ENCODE data around the gene ARRB2. TPM values are rescaled to one million over a fixed set of nuclear protein-coding genes. Genes with fewer than 3 reads are reported as not detected.

Gene ARRB2
- total and polyA plus RNA-seq, 4 experiments from 2014 or later: 54.5 to 341 (median 198) TPM

- intact Hi-C loops (cut with micrococcal nuclease): no loop called here
- no peaks in the 10 kb centered on the region for H3K27me3 ChIP-seq (ENCODE audit: insufficient read depth, low read length)
- no peaks in the 10 kb centered on the region for H3K9me3 ChIP-seq (ENCODE audit: control insufficient read depth in 1 of 2, low read length in 2 of 2)
- Mint-ChIP-seq H3K4me1 (peaks cover 10 to 22% (median 13%) of the 10 kb centered on the region in 4 donors), H3K36me3 (no peaks in the 10 kb centered on the region), H3K27me3 (peaks cover 1 to 6% of the 10 kb centered on the region in 2 donors), H3K9me3 (no peaks in the 10 kb centered on the region), H3K4me3 (peak overlapping the region in 7 of 8 donors; percentile 83 to 90 (median 87)), H3K27ac (peak overlapping the region in 5 of 7 donors; percentile 74 to 90 (median 87))
- no peak overlapping the region for H3K27ac ChIP-seq (ENCODE audit: low read depth, low read length)
- H3K4me3 ChIP-seq (ENCODE audit: low read length in 2 of 2): no peak overlapping the region
- CTCF ChIA-PET (ENCODE audit: partially characterized antibody): no interaction called here
- no peak for DNase-seq
- POLR2A ChIA-PET (ENCODE audit: partially characterized antibody): interaction anchor here (1.5 kb wide), 1 partner anchor 49 kb away, joined by 4 read pairs; no protein-coding TSS in a partner anchor
- peaks cover 19% of the 10 kb centered on the region for H3K4me1 ChIP-seq (ENCODE audit: insufficient read depth, low read length)
- H3K36me3 ChIP-seq (ENCODE audit: insufficient read depth, low read length): no peaks in the 10 kb centered on the region
These were observed 30.2 kb downstream of the ARRB2 start for GRCh38 chr17:4740584-4740983.

- intact Hi-C loops (cut with micrococcal nuclease): no loop called here
- Histone ChIP-seq H3K27ac (ENCODE audit: low read depth, low read length) (no peak overlapping the region), H3K27me3 (ENCODE audit: insufficient read depth, low read length) (no peaks in the 10 kb centered on the region), H3K4me1 (ENCODE audit: insufficient read depth, low read length) (peaks cover 19% of the 10 kb centered on the region), H3K4me3 (ENCODE audit: low read length in 2 of 2) (no peak overlapping the region), H3K9me3 (ENCODE audit: control insufficient read depth in 1 of 2, low read length in 2 of 2) (no peaks in the 10 kb centered on the region), H3K36me3 (ENCODE audit: insufficient read depth, low read length) (no peaks in the 10 kb centered on the region)
- Mint-ChIP-seq H3K4me3 (peak overlapping the region in 6 of 8 donors; percentile 13 to 59 (median 47)), H3K4me1 (peaks cover 10 to 22% (median 13%) of the 10 kb centered on the region in 4 donors), H3K36me3 (no peaks in the 10 kb centered on the region), H3K27ac (peak overlapping the region in 3 of 7 donors; percentile 29 to 69 (median 52)), H3K27me3 (peaks cover 1 to 6% of the 10 kb centered on the region in 2 donors), H3K9me3 (no peaks in the 10 kb centered on the region)
- no peak for DNase-seq
- POLR2A ChIA-PET (ENCODE audit: partially characterized antibody): interaction anchor here (0.9 to 1.5 kb wide), 2 partner anchors 47 to 48 kb away, joined by 3 to 4 read pairs; partner anchors contain the start of gene GLTPD2
- CTCF ChIA-PET (ENCODE audit: partially characterized antibody): no interaction called here
These were observed 31.1 kb downstream of the ARRB2 start for GRCh38 chr17:4741544-4741943.

- Histone ChIP-seq H3K27ac (ENCODE audit: low read depth, low read length) (no peak overlapping the region), H3K27me3 (ENCODE audit: insufficient read depth, low read length) (no peaks in the 10 kb centered on the region), H3K4me1 (ENCODE audit: insufficient read depth, low read length) (peaks cover 20% of the 10 kb centered on the region), H3K36me3 (ENCODE audit: insufficient read depth, low read length) (no peaks in the 10 kb centered on the region), H3K9me3 (ENCODE audit: control insufficient read depth in 1 of 2, low read length in 2 of 2) (no peaks in the 10 kb centered on the region), H3K4me3 (ENCODE audit: low read length in 2 of 2) (no peak overlapping the region)
- no peak overlapping the region for H3K4me3 Mint-ChIP-seq
- peaks cover 10 to 22% (median 14%) of the 10 kb centered on the region in 4 donors for H3K4me1 Mint-ChIP-seq
- POLR2A ChIA-PET (ENCODE audit: partially characterized antibody): interaction anchor here (0.9 kb wide), 1 partner anchor 46 kb away, joined by 3 read pairs; the partner anchor contains the start of gene GLTPD2
- H3K27ac Mint-ChIP-seq: peak overlapping the region in 1 of 7 donors; percentile 73
- peaks cover 1 to 6% of the 10 kb centered on the region in 2 donors for H3K27me3 Mint-ChIP-seq
- CTCF ChIA-PET (ENCODE audit: partially characterized antibody): no interaction called here
- no peaks in the 10 kb centered on the region for H3K9me3 Mint-ChIP-seq
- no peak for DNase-seq
- no peaks in the 10 kb centered on the region for H3K36me3 Mint-ChIP-seq
- intact Hi-C loops (cut with micrococcal nuclease): no loop called here
These were observed 31.7 kb downstream of the ARRB2 start for GRCh38 chr17:4742133-4742532.

GRCh38 chr17:4742629-4743028 lies 32.2 kb downstream of the ARRB2 start:
- Histone ChIP-seq H3K4me3 (ENCODE audit: low read length in 2 of 2) (no peak overlapping the region), H3K36me3 (ENCODE audit: insufficient read depth, low read length) (no peaks in the 10 kb centered on the region), H3K27ac (ENCODE audit: low read depth, low read length) (no peak overlapping the region), H3K27me3 (ENCODE audit: insufficient read depth, low read length) (no peaks in the 10 kb centered on the region), H3K9me3 (ENCODE audit: control insufficient read depth in 1 of 2, low read length in 2 of 2) (no peaks in the 10 kb centered on the region), H3K4me1 (ENCODE audit: insufficient read depth, low read length) (peaks cover 25% of the 10 kb centered on the region)
- H3K9me3 Mint-ChIP-seq: no peaks in the 10 kb centered on the region
- intact Hi-C loops (cut with micrococcal nuclease): no loop called here
- no peaks in the 10 kb centered on the region for H3K36me3 Mint-ChIP-seq
- ChIA-PET CTCF (ENCODE audit: partially characterized antibody) (no interaction called here), POLR2A (ENCODE audit: partially characterized antibody) (interaction anchor here (0.9 to 1.2 kb wide), 2 partner anchors 12 to 46 kb away, joined by 3 read pairs; partner anchors contain the start of gene GLTPD2)
- no peak for DNase-seq
- peaks cover 11 to 24% (median 16%) of the 10 kb centered on the region in 4 donors for H3K4me1 Mint-ChIP-seq
- no peak overlapping the region for H3K4me3 Mint-ChIP-seq
- peaks cover 1 to 6% of the 10 kb centered on the region in 2 donors for H3K27me3 Mint-ChIP-seq
- no peak overlapping the region for H3K27ac Mint-ChIP-seq

GRCh38 chr17:4743216-4743615 lies 32.8 kb downstream of the ARRB2 start:
- H3K4me1 Mint-ChIP-seq: peaks cover 15 to 28% (median 21%) of the 10 kb centered on the region in 4 donors

GRCh38 chr17:4743898-4744297 lies 33.5 kb downstream of the ARRB2 start:
- peaks cover 1 to 7% of the 10 kb centered on the region in 2 donors for H3K27me3 Mint-ChIP-seq
- H3K4me3 Mint-ChIP-seq: no peak overlapping the region
- Histone ChIP-seq H3K4me3 (ENCODE audit: low read length in 2 of 2) (no peak overlapping the region), H3K9me3 (ENCODE audit: control insufficient read depth in 1 of 2, low read length in 2 of 2) (no peaks in the 10 kb centered on the region), H3K27me3 (ENCODE audit: insufficient read depth, low read length) (no peaks in the 10 kb centered on the region), H3K27ac (ENCODE audit: low read depth, low read length) (no peak overlapping the region), H3K4me1 (ENCODE audit: insufficient read depth, low read length) (peaks cover 26% of the 10 kb centered on the region), H3K36me3 (ENCODE audit: insufficient read depth, low read length) (no peaks in the 10 kb centered on the region)
- no peak for DNase-seq
- no peak overlapping the region for H3K27ac Mint-ChIP-seq
- CTCF ChIA-PET (ENCODE audit: partially characterized antibody): no interaction called here
- no peaks in the 10 kb centered on the region for H3K9me3 Mint-ChIP-seq
- intact Hi-C loops (cut with micrococcal nuclease): no loop called here
- H3K36me3 Mint-ChIP-seq: no peaks in the 10 kb centered on the region
- POLR2A ChIA-PET (ENCODE audit: partially characterized antibody): no interaction called here
- peaks cover 12 to 26% (median 19%) of the 10 kb centered on the region in 4 donors for H3K4me1 Mint-ChIP-seq

More at GRCh38 chr17:4743216-4743615, 32.8 kb downstream of the ARRB2 start:
- H3K4me1 ChIP-seq (ENCODE audit: insufficient read depth, low read length): peaks cover 29% of the 10 kb centered on the region
- H3K36me3 Mint-ChIP-seq: no peaks in the 10 kb centered on the region
- intact Hi-C loops (cut with micrococcal nuclease): no loop called here
- ChIA-PET CTCF (ENCODE audit: partially characterized antibody) (no interaction called here), POLR2A (ENCODE audit: partially characterized antibody) (interaction anchor here (1.2 kb wide), 1 partner anchor 13 kb away, joined by 3 read pairs; no protein-coding TSS in a partner anchor)
- no peak for DNase-seq
- no peak overlapping the region for H3K4me3 ChIP-seq (ENCODE audit: low read length in 2 of 2)
- peaks cover 1 to 9% of the 10 kb centered on the region in 2 donors for H3K27me3 Mint-ChIP-seq
- no peaks in the 10 kb centered on the region for H3K9me3 Mint-ChIP-seq
- no peak overlapping the region for H3K27ac ChIP-seq (ENCODE audit: low read depth, low read length)
- H3K4me3 Mint-ChIP-seq: no peak overlapping the region
- H3K27ac Mint-ChIP-seq: peak overlapping the region in 1 of 7 donors; percentile 17
- H3K27me3 ChIP-seq (ENCODE audit: insufficient read depth, low read length): no peaks in the 10 kb centered on the region
- H3K36me3 ChIP-seq (ENCODE audit: insufficient read depth, low read length): no peaks in the 10 kb centered on the region
- no peaks in the 10 kb centered on the region for H3K9me3 ChIP-seq (ENCODE audit: control insufficient read depth in 1 of 2, low read length in 2 of 2)

- ChIA-PET CTCF (ENCODE audit: partially characterized antibody) (no interaction called here), POLR2A (ENCODE audit: partially characterized antibody) (no interaction called here)
- Histone ChIP-seq H3K36me3 (ENCODE audit: insufficient read depth, low read length) (no peaks in the 10 kb centered on the region), H3K27me3 (ENCODE audit: insufficient read depth, low read length) (no peaks in the 10 kb centered on the region), H3K4me1 (ENCODE audit: insufficient read depth, low read length) (peaks cover 20% of the 10 kb centered on the region), H3K9me3 (ENCODE audit: control insufficient read depth in 1 of 2, low read length in 2 of 2) (no peaks in the 10 kb centered on the region), H3K4me3 (ENCODE audit: low read length in 2 of 2) (no peak overlapping the region), H3K27ac (ENCODE audit: low read depth, low read length) (no peak overlapping the region)
- Mint-ChIP-seq H3K9me3 (no peaks in the 10 kb centered on the region), H3K4me3 (peak overlapping the region in 1 of 8 donors; percentile 25), H3K27ac (peak overlapping the region in 1 of 7 donors; percentile 24), H3K4me1 (peaks cover 10 to 20% (median 13%) of the 10 kb centered on the region in 4 donors), H3K27me3 (peaks cover 1 to 7% of the 10 kb centered on the region in 2 donors), H3K36me3 (no peaks in the 10 kb centered on the region)
- no peak for DNase-seq
- intact Hi-C loops (cut with micrococcal nuclease): no loop called here
These were observed 34.9 kb downstream of the ARRB2 start for GRCh38 chr17:4744999-4745969.
